Esophagus squamous epithelium (tissue), 5 donors: ENCODE measurements around the gene WDR59. TPM values are rescaled to one million over a fixed set of nuclear protein-coding genes. Genes with fewer than 3 reads are reported as not detected.

Experiments
- DNase-seq: peaks from one replicate; lab custom pipeline; 2025; lab: John Stamatoyannopoulos, UW
- H3K27ac ChIP-seq, 4 donors: fragments of 200-600 bp; sonication (generic); one replicate each; pipeline ENCODE4 v1.5.1; 2016 to 2019; ENCODE audit warnings: mild to moderate bottlenecking in 1 of 4
- H3K27me3 ChIP-seq, 4 donors: fragments of 200-600 bp; sonication (generic); 1 replicate in 3 of 4; 2 replicates in 1 of 4; pipeline versions ENCODE4 v1.5.1 to v1.6.0; 2017 to 2021; ENCODE audit warnings: antibody characterized with exemption in 1 of 4
- H3K36me3 ChIP-seq, 3 donors: fragments of 200-600 bp; sonication (generic); one replicate each; pipeline ENCODE4 v1.5.1; 2016 to 2019
- H3K4me1 ChIP-seq, 3 donors: fragments of 200-600 bp; sonication (generic); one replicate each; pipeline ENCODE4 v1.5.1; 2017 to 2019
- H3K4me3 ChIP-seq, 4 donors: fragments of 200-600 bp; sonication (generic); 1 replicate in 3 of 4; 2 replicates in 1 of 4; pipeline ENCODE4 v1.5.1; 2016 to 2019; ENCODE audit warnings: mild to moderate bottlenecking in 2 of 4, moderate library complexity in 1 of 4
- H3K9me3 ChIP-seq, 3 donors: fragments of 200-600 bp; sonication (generic); one replicate each; pipeline ENCODE4 v1.5.1; 2016 to 2019
- CTCF ChIP-seq, 6 experiments: fragments of 450-650 bp in 4 of 6; fragments of 200-600 bp in 2 of 6; sonication (generic) in 2 of 6; IDR thresholded peaks; one replicate each; pipeline ENCODE4 v1.5.1; 2016 to 2019; ENCODE audit warnings: antibody characterized with exemption in 6 of 6, mild to moderate bottlenecking in 4 of 6, moderate library complexity in 4 of 6
- POLR2A ChIP-seq, 4 donors: fragments of 450-650 bp; IDR thresholded peaks; one replicate each; pipeline ENCODE4 v1.6.1; 2017; ENCODE audit warnings: antibody characterized with exemption in 4 of 4, mild to moderate bottlenecking in 4 of 4, moderate library complexity in 3 of 4
- WGBS, 2 donors: methylation state at CpG; one replicate each; pipeline ENCODE4 v1.1.5; 2018; 5-methylcytosine and 5-hydroxymethylcytosine counted together
- intact Hi-C: fragments of 100-400 bp; cut with DNase I; formaldehyde crosslinking; loops from one replicate; pipeline ENCODE4 v1.15.0; 2022
- total RNA-seq, 4 donors: library from RNA; depleted of rRNA; stranded (reverse); fragments of >200 nt; gene quantifications; one replicate each; pipeline ENCODE4 v1.1.0, GENCODE V29; 2016
- donor health status: DM: yes; HTN: yes; CAD: no.

The WDR59 gene
- total RNA-seq, 4 donors from 2014 or later = 9.8 to 25.1 (median 22.2) TPM

GRCh38 chr16:74868501-74868900 lies 116.4 kb downstream of the WDR59 start:
- Histone ChIP-seq H3K4me1 (peaks cover 0 to 24% (median 9%) of the 10 kb centered on the region in 3 donors), H3K36me3 (peaks cover 0 to 28% (median 0%) of the 10 kb centered on the region in 3 donors), H3K27ac (peak overlapping the region; percentile 8 to 66 (median 45)), H3K27me3 (no peaks in the 10 kb centered on the region), H3K9me3 (no peaks in the 10 kb centered on the region), H3K4me3 (no peak overlapping the region)
- no peak for DNase-seq
- TF ChIP-seq CTCF (IDR thresholded peaks at IDR 0.05) (no peak), POLR2A (IDR thresholded peaks at IDR 0.05) (no peak)
- intact Hi-C loops = no loop called here
- WGBS, 2 donors = 9 to 16% methylated on average over 6 of the region's 6 CpGs

DNA sequence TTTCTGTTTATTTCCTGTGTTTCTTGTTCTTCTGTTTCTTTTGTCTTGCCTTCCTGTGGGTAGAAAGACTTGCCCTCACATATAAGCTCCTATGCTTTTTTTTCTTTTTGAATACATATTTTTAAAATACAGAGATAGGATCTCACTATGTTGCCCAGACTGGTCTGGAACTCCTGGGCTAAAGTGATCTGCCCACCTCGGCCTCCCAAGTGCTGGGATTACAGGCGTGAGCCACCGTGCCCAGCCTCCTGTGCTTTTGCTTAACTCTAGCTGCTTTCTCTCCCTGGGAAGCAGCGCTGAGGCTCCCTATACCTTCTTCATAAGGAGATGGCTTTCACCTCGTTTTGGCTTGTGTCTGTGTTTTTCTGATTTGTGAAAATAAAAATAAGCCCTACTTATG lies 116.9 kb downstream of the WDR59 start:
- Histone ChIP-seq H3K9me3 (no peaks in the 10 kb centered on the region), H3K36me3 (peaks cover 0 to 23% (median 0%) of the 10 kb centered on the region in 3 donors), H3K4me3 (no peak overlapping the region), H3K27ac (peak overlapping the region in 3 of 4 donors; percentile 8 to 66 (median 38)), H3K4me1 (peaks cover 0 to 25% (median 9%) of the 10 kb centered on the region in 3 donors), H3K27me3 (no peaks in the 10 kb centered on the region)
- 55 to 66% methylated on average over 5 of the region's 5 CpGs for WGBS, 2 donors
- intact Hi-C loops = no loop called here
- TF ChIP-seq CTCF (IDR thresholded peaks at IDR 0.05) = no peak
- no peak for DNase-seq

- Histone ChIP-seq H3K27me3 (no peaks in the 10 kb centered on the region), H3K27ac (peak overlapping the region in 1 of 4 donors; percentile 66), H3K9me3 (no peaks in the 10 kb centered on the region), H3K4me1 (peaks cover 0 to 32% (median 12%) of the 10 kb centered on the region in 3 donors), H3K36me3 (peaks cover 0 to 17% (median 0%) of the 10 kb centered on the region in 3 donors), H3K4me3 (no peak overlapping the region)
- intact Hi-C loops = no loop called here
- WGBS, 2 donors = 65 to 79% methylated on average over 15 of the region's 15 CpGs
- DNase-seq = no peak
- no peak for TF ChIP-seq POLR2A (IDR thresholded peaks at IDR 0.05)
- TF ChIP-seq CTCF (IDR thresholded peaks at IDR 0.05) = no peak
Measured at GRCh38 chr16:74867281-74867849, 117.6 kb downstream of the WDR59 start.

GRCh38 chr16:74865922-74866598 lies 118.9 kb downstream of the WDR59 start:
- intact Hi-C loops = no loop called here
- Histone ChIP-seq H3K4me1 (peaks cover 0 to 32% (median 12%) of the 10 kb centered on the region in 3 donors), H3K27ac (no peak overlapping the region), H3K27me3 (no peaks in the 10 kb centered on the region), H3K36me3 (peaks cover 0 to 3% (median 0%) of the 10 kb centered on the region in 3 donors), H3K9me3 (no peaks in the 10 kb centered on the region), H3K4me3 (no peak overlapping the region)
- no peak for TF ChIP-seq CTCF (IDR thresholded peaks at IDR 0.05)
- no peak for TF ChIP-seq POLR2A (IDR thresholded peaks at IDR 0.05)
- 42 to 62% methylated on average over 10 to 11 of the region's 12 CpGs for WGBS, 2 donors
- no peak for DNase-seq

DNA sequence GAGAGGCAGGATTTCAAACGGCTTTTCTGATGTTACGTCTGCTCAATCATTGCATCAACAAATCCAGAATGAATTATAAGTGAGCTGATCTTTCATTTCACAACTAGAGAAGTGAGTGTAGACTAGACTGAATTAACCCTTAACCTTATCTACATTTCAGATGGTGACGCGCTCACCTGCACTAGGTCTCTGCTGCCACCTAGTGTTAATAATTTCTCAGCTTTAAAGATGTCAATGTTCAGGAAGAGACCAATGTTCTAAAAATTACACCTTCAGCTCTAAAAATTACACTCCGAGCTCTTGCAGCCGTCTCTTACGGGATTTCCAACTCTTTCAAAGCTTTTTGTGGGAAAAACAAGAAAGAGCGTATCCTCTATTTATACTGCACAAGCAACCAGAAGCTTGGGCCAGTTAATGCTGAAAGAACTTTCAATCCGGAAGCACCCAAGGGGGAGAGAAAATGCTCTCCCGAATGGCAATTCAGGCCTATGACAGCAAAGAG lies 122.1 kb downstream of the WDR59 start:
- intact Hi-C loops = loop anchor here (5.0 kb wide), 1 partner anchor 155 kb away; no protein-coding TSS in a partner anchor
- no peak for DNase-seq
- Histone ChIP-seq H3K27me3 (no peaks in the 10 kb centered on the region), H3K36me3 (no peaks in the 10 kb centered on the region), H3K4me3 (no peak overlapping the region), H3K4me1 (peaks cover 0 to 22% (median 7%) of the 10 kb centered on the region in 3 donors), H3K9me3 (no peaks in the 10 kb centered on the region), H3K27ac (peak overlapping the region in 1 of 4 donors; percentile 17)
- WGBS, 2 donors = 24 to 29% methylated on average over 10 of the region's 10 CpGs
- TF ChIP-seq POLR2A (IDR thresholded peaks at IDR 0.05) (no peak), CTCF (IDR thresholded peaks at IDR 0.05) (peak; percentile 51 to 89 (median 86))
